Measurements from ENCODE around the gene CEP170B.
"Not testable (repeated sequence)": the region's sequence is repeated elsewhere in the genome, so short reads cannot be mapped to it uniquely, and the experiment has no call there.

Gene CEP170B

GRCh38 chr14:104944436-104945205 lies 79.6 kb downstream of the CEP170B start:
- not testable (repeated sequence) for ATAC-seq

- ATAC-seq: not testable (repeated sequence)
Observed at GRCh38 chr14:104945266-104945665, 80.2 kb downstream of the CEP170B start.

Data from SK-N-SH treated with all-trans-retinoic acid at 6 μM for 48 hours (cell line).